Spleen (tissue), 7 donors: ENCODE measurements around the gene ARNT2.

Experiments
- POLR2A ChIP-seq, 3 donors: fragments of 450-650 bp; IDR thresholded peaks; one replicate each; pipeline ENCODE4 v1.5.1; 2017; ENCODE audit warnings: antibody characterized with exemption in 3 of 3, mild to moderate bottlenecking in 1 of 3
- POLR2AphosphoS5 ChIP-seq, 3 donors: sonication (generic); formaldehyde crosslinking; IDR thresholded peaks; one replicate each; pipeline ENCODE4 v1.5.1; 2017; ENCODE audit warnings: antibody characterized with exemption in 3 of 3
- TF ChIP-seq, protein P1 (sequence below), 11 experiments: fragments of 200-600 bp in 7 of 11; fragments of 450-650 bp in 4 of 11; sonication (generic) in 4 of 11; IDR thresholded peaks in 8 of 11; conservative IDR thresholded peaks in 3 of 11; 1 replicate in 7 of 11; 2 replicates in 4 of 11; pipeline versions ENCODE4 v1.4.0 to v1.8.0; 2016 to 2021; ENCODE audit warnings: antibody characterized with exemption in 11 of 11, inconsistent platforms in 4 of 11, mild to moderate bottlenecking in 1 of 11
- donor health status: DM: no; HTN: no; CAD: no; lungs with moderate emphysema.
- donor health status: DM: no; HTN: no; CAD: no.
- donor health status: DM: no; HTN: no; CAD: no.

DNA sequence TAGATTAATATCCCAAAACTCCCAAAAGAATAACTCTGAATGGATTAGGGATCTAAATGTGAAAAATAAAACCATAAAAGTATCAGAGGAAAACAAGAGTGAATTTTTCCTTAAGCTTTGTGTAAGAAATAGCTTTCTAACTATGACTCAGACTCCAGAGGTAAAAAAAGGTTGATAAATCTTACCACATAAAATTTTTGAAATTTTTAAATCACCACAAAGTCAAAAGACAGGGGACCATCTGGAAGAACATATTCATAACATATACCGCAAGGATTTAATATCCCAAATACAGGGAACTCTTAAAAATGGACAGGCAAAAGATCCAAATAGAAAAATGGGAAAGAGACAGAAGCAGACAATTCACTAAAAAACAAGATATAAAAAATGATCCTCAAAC lies 145.0 kb downstream of the ARNT2 start:
- TF ChIP-seq, protein P1, sequence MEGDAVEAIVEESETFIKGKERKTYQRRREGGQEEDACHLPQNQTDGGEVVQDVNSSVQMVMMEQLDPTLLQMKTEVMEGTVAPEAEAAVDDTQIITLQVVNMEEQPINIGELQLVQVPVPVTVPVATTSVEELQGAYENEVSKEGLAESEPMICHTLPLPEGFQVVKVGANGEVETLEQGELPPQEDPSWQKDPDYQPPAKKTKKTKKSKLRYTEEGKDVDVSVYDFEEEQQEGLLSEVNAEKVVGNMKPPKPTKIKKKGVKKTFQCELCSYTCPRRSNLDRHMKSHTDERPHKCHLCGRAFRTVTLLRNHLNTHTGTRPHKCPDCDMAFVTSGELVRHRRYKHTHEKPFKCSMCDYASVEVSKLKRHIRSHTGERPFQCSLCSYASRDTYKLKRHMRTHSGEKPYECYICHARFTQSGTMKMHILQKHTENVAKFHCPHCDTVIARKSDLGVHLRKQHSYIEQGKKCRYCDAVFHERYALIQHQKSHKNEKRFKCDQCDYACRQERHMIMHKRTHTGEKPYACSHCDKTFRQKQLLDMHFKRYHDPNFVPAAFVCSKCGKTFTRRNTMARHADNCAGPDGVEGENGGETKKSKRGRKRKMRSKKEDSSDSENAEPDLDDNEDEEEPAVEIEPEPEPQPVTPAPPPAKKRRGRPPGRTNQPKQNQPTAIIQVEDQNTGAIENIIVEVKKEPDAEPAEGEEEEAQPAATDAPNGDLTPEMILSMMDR (IDR thresholded peaks at IDR 0.05 in 8 of 11, conservative IDR thresholded peaks at IDR 0.05 in 3 of 11), result no peak
- TF ChIP-seq POLR2A (IDR thresholded peaks at IDR 0.05) (no peak), POLR2AphosphoS5 (IDR thresholded peaks at IDR 0.05) (no peak)
